ENCODE measurements around the gene RS1.

Gene RS1

GRCh38 chrX:18672008-18672407 lies at the start of gene RS1:
Gene RS1 (minus strand): TSS chrX:18672108. CDS start chrX:18672068, 40 bp downstream.
- no peak for DNase-seq

DNA sequence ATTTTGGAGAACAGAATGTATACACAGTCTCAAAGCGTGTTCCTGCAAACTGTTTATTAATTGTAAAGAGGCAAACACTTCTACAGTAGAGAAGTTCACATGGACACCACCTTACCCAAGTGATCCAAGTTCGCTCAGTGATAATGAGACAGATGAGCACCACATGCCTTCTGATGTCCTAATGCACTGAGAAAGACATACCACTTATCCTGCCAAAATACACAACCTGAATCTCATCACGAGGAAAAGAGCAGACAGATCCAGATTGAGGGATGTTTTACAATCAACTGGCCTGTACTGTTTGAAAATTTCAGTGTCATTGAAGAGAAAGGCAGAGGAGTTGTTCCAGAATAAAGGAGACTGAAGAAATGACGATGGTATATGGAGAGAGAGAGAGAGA lies 47.9 kb upstream of the RS1 start:
- no peak for DNase-seq

DNA sequence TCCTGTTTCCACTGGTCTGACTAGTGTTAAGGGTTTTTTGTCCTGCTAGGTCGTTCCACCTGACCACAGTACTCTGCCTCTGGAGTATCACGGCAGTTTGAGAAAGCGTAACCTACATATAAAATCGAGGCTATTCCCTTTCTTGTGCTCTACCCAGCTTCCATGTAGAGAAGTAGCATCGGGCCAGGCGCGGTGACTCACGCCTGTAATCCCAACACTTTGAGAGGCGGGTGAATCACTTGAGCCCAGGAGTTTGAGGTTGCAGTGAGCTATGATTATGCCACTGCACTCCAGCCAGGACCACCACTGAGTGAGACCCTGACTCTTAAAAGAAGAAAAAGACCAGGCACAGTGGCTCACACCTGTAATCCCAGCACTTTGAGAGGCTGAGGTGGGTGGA lies 43.0 kb upstream of the RS1 start:
- DNase-seq = no peak

DNA sequence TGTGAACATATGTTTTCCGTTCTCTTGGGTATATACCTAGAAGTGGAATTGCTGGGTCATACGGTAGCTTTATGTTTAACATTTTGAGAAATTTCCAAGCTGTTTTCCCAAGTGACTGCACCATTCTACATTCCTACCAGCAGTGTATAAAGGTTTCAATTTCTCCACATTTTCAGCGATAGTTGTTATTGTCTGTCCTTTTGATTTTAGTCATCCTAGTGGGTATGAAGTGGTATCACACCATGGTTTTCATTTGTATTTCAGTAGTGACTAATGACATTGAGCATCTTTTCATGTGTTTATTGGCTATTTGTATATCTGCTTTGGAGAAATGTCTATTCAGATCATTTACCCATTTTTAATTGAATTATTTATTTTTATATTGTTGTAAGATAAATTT lies 37.9 kb upstream of the RS1 start:
- DNase-seq = no peak

DNA sequence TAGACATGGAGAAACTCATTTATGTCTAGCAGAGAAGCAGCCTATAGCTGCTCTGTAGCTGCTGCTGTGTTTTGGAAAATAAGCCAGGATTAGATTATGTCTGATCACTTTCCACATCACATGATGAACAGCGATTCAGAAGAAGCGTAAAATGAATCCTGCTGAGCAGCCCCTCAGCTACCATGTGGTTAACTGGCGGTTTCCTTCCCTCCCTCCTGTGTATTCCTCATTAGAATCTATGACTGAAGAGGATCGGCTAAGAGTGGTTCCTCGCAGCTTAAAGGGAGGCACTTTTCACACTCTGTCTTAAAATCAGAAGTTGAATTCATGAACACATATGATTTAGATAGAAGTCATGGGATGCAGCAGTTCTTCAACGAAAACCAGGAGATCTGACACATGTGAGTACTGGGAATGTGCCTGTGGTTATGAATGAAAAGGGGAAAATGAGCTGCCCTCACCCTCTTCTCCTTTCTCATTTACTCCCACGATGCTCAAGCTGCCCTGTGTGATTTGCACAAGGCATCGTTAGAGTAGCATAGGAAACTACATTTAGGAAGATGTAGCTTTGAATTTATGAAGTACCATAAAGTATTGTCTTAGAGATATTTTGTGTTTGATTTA lies 35.6 kb upstream of the RS1 start, which contains the start of gene PPEF1:
Gene PPEF1, plus strand, starts transcription at position 220 of the 624 bp plus-strand sequence. Its CDS starts 136 bp downstream, at position 356.
- DNase-seq = no peak

- DNase-seq = no peak
Measured at GRCh38 chrX:18702362-18703195, 30.7 kb upstream of the RS1 start.

GRCh38 chrX:18701621-18702361 lies 29.9 kb upstream of the RS1 start:
- DNase-seq = no peak

- DNase-seq = no peak
Measured at GRCh38 chrX:18698737-18699650, 27.1 kb upstream of the RS1 start.

GRCh38 chrX:18696653-18697052 lies 24.7 kb upstream of the RS1 start:
- DNase-seq = no peak

DNA sequence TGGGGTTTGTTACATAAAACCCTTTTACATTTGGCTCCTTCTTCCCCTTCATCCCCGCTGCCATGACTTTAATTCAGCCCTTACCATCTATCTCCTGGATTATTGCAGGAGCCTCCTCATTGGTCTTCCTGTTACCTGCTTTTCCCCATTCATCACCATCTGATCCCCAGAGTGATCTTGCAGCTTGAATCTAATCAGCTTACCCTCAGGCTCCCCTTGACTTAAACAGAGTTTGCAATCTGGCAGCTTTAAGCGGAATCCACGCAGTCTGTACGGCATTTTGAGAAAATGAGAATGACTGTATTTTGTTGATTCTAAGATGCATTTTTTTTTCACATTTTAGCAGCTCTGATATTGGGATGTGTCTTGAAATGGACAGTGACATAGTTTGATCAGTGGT lies 20.6 kb upstream of the RS1 start:
- no peak for DNase-seq

DNA sequence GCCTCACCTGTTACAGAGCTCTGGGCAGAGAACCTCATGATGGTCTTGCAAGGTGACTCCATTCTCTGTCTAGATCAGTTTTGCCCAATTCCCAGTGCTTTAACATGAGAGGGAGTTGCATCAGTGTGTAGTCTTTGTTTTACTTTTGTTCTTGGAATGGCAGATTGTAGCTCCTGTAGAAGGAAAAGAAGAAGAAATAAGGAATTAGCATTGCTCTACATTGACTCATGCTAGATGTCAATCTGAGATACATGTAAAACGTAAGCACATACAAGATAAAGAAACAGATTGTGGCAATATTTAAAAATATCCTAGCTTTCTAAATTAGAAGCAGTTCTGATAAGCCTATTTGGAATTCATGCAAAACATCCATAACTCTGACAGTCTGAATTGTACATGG lies 19.5 kb upstream of the RS1 start:
- DNase-seq = no peak

- no peak for DNase-seq
Measured at GRCh38 chrX:18687856-18688495, 16.1 kb upstream of the RS1 start.

DNA sequence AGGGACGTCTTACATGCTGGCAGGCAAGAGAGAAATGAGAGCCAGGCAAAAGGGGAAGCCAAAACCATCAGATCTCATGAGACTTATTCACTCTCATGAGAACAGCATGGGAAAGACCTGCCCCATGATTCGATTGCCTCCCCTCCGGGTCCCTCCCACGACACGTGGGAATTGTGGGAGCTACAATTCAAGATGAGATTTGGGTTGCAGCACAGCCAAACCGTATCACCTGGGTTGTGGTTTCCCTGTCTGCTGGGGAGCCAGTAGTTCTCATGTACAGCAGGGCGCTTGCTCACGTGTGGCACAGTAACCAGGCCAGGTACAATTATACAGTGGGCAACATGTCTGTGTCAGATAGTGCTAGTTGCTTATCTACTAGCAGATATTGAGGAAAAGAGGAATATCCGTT lies 11.1 kb upstream of the RS1 start:
- DNase-seq = no peak

- no peak for DNase-seq
Measured at GRCh38 chrX:18681996-18682395, 10.1 kb upstream of the RS1 start.

DNA sequence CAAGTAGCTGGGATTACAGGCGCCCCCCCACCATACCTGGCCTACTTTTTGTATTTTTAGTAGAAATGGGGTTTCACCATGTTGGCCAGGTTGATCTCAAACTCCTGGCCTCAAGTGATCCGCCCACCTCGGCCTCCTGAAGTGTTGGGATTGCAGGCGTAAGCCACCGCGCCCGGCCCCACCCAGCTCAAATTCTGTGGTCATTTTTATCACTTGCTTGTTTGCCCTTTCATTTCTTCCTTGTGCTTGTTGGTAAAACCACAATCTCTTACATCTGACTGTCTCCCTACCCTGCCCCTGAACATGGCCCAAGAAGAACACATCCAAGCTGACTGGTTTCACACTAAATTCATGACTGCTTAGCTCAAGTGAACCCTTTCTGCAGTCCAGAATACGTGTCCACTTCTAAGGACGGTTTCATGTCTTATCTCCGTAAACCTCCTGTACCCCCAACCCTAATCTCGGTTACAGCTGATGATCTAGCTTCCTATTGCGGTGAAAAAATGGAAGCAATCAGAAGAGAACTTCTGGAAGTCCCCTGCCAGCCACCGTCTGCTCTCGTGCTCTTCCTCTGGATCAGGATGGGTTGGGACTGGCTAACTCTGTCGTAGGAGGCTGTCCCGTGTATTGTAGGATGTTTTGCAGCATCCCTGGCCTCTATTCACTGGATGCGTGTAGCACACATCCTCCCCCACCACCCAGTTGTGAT lies 5.4 kb upstream of the RS1 start:
- DNase-seq = no peak

DNA sequence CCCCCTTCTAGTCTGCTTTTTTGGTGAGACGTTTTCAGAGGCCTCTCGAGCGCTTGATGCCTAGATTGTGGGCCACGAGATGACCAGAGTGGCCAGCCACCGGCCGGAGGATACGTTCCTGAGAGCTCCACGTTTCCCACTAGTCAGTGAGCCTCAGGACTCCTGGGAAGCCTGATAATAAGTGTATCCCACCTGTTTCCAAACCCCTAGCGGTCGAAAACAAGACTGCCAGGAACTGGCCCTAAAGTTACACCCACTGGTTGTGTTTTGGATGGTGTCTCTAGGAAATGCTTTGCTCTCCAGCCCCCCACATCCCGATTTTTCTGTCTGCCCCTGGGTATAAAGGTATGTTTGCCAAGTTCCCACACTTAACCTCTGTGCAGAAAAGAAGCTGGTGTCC lies 4.6 kb upstream of the RS1 start:
- DNase-seq = no peak

DNA sequence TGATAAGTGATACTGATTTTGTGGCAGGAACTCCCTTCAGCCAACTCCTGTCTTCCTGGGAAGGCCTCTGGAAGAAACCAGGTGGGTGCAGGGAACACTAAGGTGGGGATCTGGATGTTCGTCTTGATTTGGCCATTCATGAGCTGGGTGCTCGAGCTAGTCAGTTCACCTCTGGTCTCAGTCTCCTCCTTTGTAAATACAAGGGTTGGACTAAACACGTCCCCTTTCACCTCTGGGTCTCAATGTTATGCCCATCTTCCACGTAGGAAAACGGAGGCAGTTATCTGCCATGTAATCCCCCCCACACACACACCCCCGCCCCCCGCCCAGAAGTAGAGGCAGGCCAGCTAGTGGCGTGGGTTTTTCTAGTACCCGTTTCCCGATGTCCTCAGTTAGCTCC lies 4.1 kb upstream of the RS1 start:
- no peak for DNase-seq

GRCh38 chrX:18674788-18675735 lies 3.2 kb upstream of the RS1 start:
- peak; percentile 23 for DNase-seq

DNA sequence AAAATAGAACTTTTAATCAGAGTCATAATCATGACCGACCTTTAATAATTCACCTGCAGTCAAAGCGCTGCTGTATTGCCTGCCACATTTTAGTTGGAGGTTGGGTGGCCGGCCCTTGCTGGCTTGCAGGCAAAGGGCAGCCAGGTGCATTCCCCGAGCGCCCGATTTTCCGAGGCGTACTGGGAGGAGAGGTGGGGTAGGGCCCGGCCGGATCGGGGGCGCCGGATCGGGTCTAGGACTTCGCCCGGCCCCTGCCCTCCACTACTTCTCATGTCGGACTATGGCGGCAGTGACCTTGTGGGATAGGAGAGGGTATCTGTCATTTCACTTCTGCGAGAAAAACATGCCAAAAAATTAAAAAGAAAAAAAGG lies 2.5 kb upstream of the RS1 start:
- no peak for DNase-seq

DNA sequence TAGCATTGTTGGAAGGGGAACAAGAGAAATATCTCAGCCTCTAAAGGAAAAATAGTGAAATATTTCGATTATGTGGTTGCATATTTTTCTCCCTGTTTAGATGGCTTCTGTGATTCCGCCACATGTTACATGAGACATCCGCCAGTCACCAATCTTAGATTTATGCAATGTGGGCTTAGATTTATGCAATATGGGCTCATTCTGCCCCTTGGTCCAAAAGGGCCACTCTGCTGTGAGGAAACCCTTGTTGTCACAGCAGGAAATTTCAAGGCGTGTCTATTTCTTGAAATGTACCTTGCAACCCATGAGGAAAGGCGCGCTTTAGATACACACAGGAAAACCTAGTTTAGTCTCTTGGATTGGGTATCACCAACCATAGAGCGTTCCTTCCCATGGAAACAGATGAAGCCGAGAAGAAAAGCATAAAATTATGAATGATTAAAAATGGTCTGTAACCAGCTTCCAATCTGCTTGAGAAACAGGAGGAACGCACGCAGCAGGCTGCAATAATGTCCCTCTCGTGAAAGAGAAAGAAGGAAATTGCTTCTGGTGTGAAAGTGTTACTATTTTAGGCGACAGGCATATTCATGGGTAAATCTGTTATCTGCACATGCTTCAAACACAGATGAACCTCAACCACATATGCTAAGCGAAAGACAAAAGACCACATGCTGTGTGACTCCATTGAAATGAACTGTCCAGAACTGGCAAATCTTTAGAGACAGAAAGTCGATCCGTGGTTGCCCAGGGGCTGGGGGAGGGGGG lies 3.7 kb downstream of the RS1 start:
- no peak for DNase-seq

All from NCI-H1048 (cell line).